NT2/D1 (cell line): ENCODE data around the gene DEDD2.
"Not testable (repeated sequence)": the region's sequence is repeated elsewhere in the genome, so short reads cannot be mapped to it uniquely, and the experiment has no call there.

Experiments
- YY1 ChIP-seq: IDR thresholded peaks from 2 replicates; pipeline ENCODE4 v1.6.1; 2011; ENCODE audit not compliant: insufficient read length, insufficient read depth
- ZNF274 ChIP-seq: IDR thresholded peaks from 2 replicates; pipeline ENCODE4 v1.6.1; 2011; ENCODE audit warnings: mild to moderate bottlenecking, low read depth, low read length

DNA sequence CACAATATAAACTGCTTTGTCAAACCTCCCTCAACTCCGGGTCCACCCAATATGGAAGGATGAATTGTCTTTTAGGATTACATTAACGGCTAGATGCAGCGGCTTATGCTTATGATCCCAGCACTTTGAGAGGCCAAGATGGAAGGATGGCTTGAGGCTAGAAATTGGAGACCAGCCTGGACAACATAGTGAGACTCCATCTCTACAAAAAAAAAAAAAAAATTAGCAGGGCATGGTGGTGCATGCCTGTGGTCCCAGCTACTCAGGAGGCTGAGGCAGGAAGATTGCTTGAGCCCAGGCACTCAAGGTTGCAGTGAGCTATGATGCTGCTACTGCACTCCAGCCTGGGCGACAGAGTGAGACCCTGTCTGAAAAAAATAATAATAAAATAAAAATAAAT, 48.6 kb upstream of the DEDD2 start:
- TF ChIP-seq YY1, ZNF274: not testable (repeated sequence)
